ENCODE measurements around the gene SPATA19.

The SPATA19 gene

GRCh38 chr11:133842730-133843129 is 2.6 kb downstream of the SPATA19 start:
- TF ChIP-seq, protein P1, sequence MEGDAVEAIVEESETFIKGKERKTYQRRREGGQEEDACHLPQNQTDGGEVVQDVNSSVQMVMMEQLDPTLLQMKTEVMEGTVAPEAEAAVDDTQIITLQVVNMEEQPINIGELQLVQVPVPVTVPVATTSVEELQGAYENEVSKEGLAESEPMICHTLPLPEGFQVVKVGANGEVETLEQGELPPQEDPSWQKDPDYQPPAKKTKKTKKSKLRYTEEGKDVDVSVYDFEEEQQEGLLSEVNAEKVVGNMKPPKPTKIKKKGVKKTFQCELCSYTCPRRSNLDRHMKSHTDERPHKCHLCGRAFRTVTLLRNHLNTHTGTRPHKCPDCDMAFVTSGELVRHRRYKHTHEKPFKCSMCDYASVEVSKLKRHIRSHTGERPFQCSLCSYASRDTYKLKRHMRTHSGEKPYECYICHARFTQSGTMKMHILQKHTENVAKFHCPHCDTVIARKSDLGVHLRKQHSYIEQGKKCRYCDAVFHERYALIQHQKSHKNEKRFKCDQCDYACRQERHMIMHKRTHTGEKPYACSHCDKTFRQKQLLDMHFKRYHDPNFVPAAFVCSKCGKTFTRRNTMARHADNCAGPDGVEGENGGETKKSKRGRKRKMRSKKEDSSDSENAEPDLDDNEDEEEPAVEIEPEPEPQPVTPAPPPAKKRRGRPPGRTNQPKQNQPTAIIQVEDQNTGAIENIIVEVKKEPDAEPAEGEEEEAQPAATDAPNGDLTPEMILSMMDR (IDR thresholded peaks at IDR 0.05; ENCODE audit: low read depth, low read length) = no peak
- DNase-seq = no peak
- H3K27me3 ChIP-seq (ENCODE audit: insufficient read depth, low read depth, severe bottlenecking) = peaks cover 15% of the 10 kb centered on the region
- no peak overlapping the region for H3K4me3 ChIP-seq (ENCODE audit: low read depth, low read length)
- no peaks in the 10 kb centered on the region for H3K9me3 ChIP-seq (ENCODE audit: severe bottlenecking)
- no peak overlapping the region for H3K27ac ChIP-seq
- H3K36me3 ChIP-seq = no peaks in the 10 kb centered on the region

GRCh38 chr11:133842053-133842452 is 3.3 kb downstream of the SPATA19 start:
- Histone ChIP-seq H3K9me3 (ENCODE audit: severe bottlenecking) (no peaks in the 10 kb centered on the region), H3K27me3 (ENCODE audit: insufficient read depth, low read depth, severe bottlenecking) (peaks cover 15% of the 10 kb centered on the region), H3K36me3 (no peaks in the 10 kb centered on the region), H3K4me3 (ENCODE audit: low read depth, low read length) (no peak overlapping the region), H3K27ac (no peak overlapping the region)
- TF ChIP-seq, protein P1 (IDR thresholded peaks at IDR 0.05; ENCODE audit: low read depth, low read length) = no peak
- DNase-seq = no peak

DNA sequence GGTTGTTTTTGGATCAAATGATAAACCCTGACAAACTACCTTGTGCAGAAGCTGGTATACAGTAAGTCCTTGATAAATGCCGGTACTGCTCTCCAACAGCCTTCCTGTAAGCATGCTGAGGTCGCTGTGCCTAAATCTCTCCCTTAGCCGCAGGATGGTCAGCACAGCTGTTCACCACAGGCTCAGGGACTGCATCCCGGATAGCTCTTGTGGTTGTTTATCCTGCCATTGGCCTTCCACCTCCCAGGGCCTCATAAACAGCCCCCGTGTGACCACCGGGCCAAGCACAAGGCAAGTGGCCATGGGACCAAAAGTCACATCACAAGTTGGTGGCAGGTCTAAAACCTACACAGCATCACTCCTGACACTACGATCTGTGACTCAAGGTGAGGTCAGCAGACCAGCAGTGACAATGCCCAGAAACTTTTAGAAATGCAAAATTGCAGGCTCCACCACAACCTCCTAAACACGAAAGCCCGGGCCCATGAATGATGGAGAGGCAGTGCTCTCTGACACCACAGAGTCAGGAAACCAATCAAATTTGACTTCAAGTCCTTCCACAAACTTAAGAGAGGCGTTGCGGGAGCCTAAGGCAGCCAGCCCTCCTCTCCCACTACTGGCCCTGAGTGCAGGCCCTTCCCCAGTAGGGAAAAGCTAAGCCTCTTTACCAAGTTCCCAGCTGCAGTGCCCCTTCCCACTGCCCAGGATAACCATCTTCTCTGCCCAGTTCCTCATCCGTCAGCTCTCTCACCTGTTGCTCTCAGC is 3.9 kb downstream of the SPATA19 start:
- TF ChIP-seq, protein P1 (IDR thresholded peaks at IDR 0.05; ENCODE audit: low read depth, low read length) = no peak
- Histone ChIP-seq H3K4me3 (ENCODE audit: low read depth, low read length) (no peak overlapping the region), H3K36me3 (no peaks in the 10 kb centered on the region), H3K27ac (no peak overlapping the region), H3K9me3 (ENCODE audit: severe bottlenecking) (no peaks in the 10 kb centered on the region), H3K27me3 (ENCODE audit: insufficient read depth, low read depth, severe bottlenecking) (peaks cover 15% of the 10 kb centered on the region)
- DNase-seq = no peak

GRCh38 chr11:133840479-133840941 is 4.8 kb downstream of the SPATA19 start:
- no peak overlapping the region for H3K4me3 ChIP-seq (ENCODE audit: low read depth, low read length)
- H3K36me3 ChIP-seq = no peaks in the 10 kb centered on the region
- H3K27ac ChIP-seq = no peak overlapping the region
- no peaks in the 10 kb centered on the region for H3K9me3 ChIP-seq (ENCODE audit: severe bottlenecking)
- TF ChIP-seq, protein P1 (IDR thresholded peaks at IDR 0.05; ENCODE audit: low read depth, low read length) = no peak
- H3K27me3 ChIP-seq (ENCODE audit: insufficient read depth, low read depth, severe bottlenecking) = peaks cover 15% of the 10 kb centered on the region
- DNase-seq = no peak

DNA sequence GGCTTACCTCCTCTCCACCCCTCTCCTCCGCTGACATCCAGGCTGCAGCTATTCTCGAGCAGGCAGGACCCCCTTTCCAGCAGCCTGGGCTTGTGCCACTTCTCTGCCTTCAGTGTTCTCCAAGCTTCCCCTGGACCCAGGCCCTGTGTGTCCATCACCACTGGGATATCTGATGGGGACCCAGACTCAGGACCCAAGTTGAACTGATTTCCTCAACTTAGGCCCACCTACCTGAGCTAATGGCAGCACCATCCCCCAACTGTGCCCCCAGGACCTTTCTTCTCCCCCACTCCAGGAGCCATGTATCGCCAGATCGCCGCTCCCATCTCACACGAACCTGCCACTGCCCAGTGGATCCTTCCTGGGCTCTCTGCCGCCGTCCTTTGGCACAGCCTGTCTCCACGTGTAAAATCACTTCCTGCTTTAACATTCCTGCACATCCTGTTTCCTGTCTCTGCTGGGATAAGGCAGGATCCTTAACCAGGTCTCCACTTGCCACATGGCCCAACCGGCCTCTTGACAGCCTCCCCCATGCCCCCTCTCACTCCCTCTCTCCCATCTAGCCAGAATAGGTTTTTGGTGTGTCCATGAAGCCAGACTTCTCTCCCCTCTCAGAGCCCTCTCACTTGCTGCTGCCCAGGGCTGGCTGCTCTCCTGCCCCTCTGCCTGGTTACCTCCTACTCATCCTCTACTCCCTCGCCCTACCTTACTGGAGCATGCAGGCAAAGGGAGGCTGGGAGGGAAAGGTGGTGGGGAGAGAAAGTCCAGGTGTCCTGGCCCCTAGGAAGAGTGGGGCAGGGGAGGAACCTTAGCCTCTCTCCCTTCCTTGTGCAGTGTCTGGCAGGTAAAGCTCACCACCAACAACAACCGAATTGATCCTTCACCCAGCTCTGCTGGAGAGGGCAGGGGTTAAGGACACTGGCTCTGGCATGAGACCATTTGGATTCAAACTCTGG is 9.4 kb downstream of the SPATA19 start:
- TF ChIP-seq, protein P1 (IDR thresholded peaks at IDR 0.05; ENCODE audit: low read depth, low read length) = peak; percentile 61
- Histone ChIP-seq H3K9me3 (ENCODE audit: severe bottlenecking) (no peaks in the 10 kb centered on the region), H3K27me3 (ENCODE audit: insufficient read depth, low read depth, severe bottlenecking) (no peaks in the 10 kb centered on the region), H3K4me3 (ENCODE audit: low read depth, low read length) (no peak overlapping the region), H3K27ac (no peak overlapping the region), H3K36me3 (no peaks in the 10 kb centered on the region)
- DNase-seq = no peak

Data from WERI-Rb-1 (cell line).